K562 (cell line): ENCODE measurements around the gene SPECC1L. TPM values are rescaled to one million over a fixed set of nuclear protein-coding genes. Genes with fewer than 3 reads are reported as not detected.

Source experiments
- ARNT ChIP-seq, 2 experiments: fragments of 450-650 bp; IDR thresholded peaks; 2 replicates each; pipeline ENCODE4 v1.6.1; 2016; ENCODE audit warnings: mild to moderate bottlenecking in 1 of 2
- GABPA ChIP-seq: fragments of 200-800 bp; sonication (Bioruptor generic); conservative IDR thresholded peaks from 2 replicates; pipeline ENCODE4 v1.6.1; 2016; ENCODE audit warnings: low read depth, missing genetic modification characterization, missing compliant biosample characterization
- GATAD2A ChIP-seq: fragments of 450-650 bp; IDR thresholded peaks from 2 replicates; pipeline ENCODE4 v1.6.1; 2017
- HNRNPK ChIP-seq: fragments of 200-400 bp; formaldehyde crosslinking; IDR thresholded peaks from one replicate; pipeline ENCODE4 v1.6.1; 2018; ENCODE audit warnings: mild to moderate bottlenecking, low read depth, low read length; ENCODE audit not compliant: poor library complexity, severe bottlenecking
- PHF21A ChIP-seq: fragments of 450-650 bp; IDR thresholded peaks from 2 replicates; pipeline ENCODE4 v1.6.1; 2017; ENCODE audit warnings: low read depth, borderline replicate concordance
- ZNF695 ChIP-seq: fragments of 450-650 bp; formaldehyde crosslinking; IDR thresholded peaks from 2 replicates; pipeline ENCODE4 v1.4.0; 2020; ENCODE audit warnings: mild to moderate bottlenecking, moderate library complexity
- polyA plus RNA-seq, 8 experiments: library from polyadenylated mRNA; depleted of rRNA in 4 of 8; stranded (reverse) in 5 of 8; unstranded in 3 of 8; fragments of >200 nt; fragmentation: Nextera tagmentation in 2 of 8; fragmentation: Illumina TruSeq in 1 of 8; extraction: Ambion mirVana in 2 of 8; extraction: Trizol in 1 of 8; gene quantifications; 2 replicates each; pipeline versions ENCODE4 v1.2.1 to v1.2.3, GENCODE V29; 2011 to 2014; ENCODE audit warnings: inconsistent platforms in 1 of 8, missing spikeins in 1 of 8
- total RNA-seq, 7 experiments: library from RNA; depleted of rRNA in 6 of 7; stranded (reverse); fragments of >200 nt in 6 of 7; fragmentation: Illumina TruSeq in 2 of 7; extraction: Trizol in 2 of 7; gene quantifications; 2 replicates each; pipeline versions ENCODE4 v1.2.1 to v1.2.3, GENCODE V29; 2011 to 2021; ENCODE audit warnings: low replicate concordance in 1 of 7
- TF ChIP-seq, protein P1 (sequence below), 2 experiments: fragments of 450-650 bp; IDR thresholded peaks; 2 replicates each; pipeline ENCODE4 v1.6.1; 2018; ENCODE audit warnings: mild to moderate bottlenecking in 2 of 2, low read depth in 1 of 2; ENCODE audit not compliant: partially characterized antibody in 2 of 2
- TF ChIP-seq, protein P2 (sequence below): fragments of 200-800 bp; sonication (Bioruptor generic); IDR thresholded peaks from 2 replicates; pipeline ENCODE4 v1.6.1; 2017; ENCODE audit warnings: missing genetic modification characterization, missing compliant biosample characterization

Gene SPECC1L
- total and polyA plus RNA-seq, 9 of the 15 experiments (the other 6 are each of a cell fraction or from before 2014, with no cell fraction given), result 1.4 to 27.9 (median 14.5) TPM

DNA sequence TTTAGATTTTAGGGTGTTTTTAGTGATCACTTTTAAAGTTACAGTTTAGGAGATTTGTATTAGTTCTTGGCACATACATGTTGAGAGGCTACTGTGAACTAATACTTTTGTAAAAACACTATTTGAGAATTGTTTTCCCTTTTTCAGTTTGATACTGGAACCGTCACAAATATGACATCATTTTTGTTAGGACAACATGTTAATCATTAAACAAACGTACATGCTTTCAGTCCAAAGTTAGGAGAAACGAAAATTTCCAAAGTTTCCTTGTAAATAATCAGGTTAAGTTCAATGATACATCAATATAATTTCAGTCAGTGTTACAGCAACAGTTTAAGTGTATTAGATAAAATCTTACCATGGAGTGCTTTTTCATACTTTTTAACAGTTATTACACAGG, 53.1 kb downstream of the SPECC1L start (continued):
- TF ChIP-seq, protein P1, sequence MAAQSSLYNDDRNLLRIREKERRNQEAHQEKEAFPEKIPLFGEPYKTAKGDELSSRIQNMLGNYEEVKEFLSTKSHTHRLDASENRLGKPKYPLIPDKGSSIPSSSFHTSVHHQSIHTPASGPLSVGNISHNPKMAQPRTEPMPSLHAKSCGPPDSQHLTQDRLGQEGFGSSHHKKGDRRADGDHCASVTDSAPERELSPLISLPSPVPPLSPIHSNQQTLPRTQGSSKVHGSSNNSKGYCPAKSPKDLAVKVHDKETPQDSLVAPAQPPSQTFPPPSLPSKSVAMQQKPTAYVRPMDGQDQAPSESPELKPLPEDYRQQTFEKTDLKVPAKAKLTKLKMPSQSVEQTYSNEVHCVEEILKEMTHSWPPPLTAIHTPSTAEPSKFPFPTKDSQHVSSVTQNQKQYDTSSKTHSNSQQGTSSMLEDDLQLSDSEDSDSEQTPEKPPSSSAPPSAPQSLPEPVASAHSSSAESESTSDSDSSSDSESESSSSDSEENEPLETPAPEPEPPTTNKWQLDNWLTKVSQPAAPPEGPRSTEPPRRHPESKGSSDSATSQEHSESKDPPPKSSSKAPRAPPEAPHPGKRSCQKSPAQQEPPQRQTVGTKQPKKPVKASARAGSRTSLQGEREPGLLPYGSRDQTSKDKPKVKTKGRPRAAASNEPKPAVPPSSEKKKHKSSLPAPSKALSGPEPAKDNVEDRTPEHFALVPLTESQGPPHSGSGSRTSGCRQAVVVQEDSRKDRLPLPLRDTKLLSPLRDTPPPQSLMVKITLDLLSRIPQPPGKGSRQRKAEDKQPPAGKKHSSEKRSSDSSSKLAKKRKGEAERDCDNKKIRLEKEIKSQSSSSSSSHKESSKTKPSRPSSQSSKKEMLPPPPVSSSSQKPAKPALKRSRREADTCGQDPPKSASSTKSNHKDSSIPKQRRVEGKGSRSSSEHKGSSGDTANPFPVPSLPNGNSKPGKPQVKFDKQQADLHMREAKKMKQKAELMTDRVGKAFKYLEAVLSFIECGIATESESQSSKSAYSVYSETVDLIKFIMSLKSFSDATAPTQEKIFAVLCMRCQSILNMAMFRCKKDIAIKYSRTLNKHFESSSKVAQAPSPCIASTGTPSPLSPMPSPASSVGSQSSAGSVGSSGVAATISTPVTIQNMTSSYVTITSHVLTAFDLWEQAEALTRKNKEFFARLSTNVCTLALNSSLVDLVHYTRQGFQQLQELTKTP (IDR thresholded peaks at IDR 0.05; ENCODE audit: low read depth in 1 of 2, partially characterized antibody in 2 of 2), result no peak
- TF ChIP-seq HNRNPK (no peak), GABPA (tag) (no peak), GATAD2A (no peak), PHF21A (no peak), ARNT (IDR thresholded peaks at IDR 0.05) (no peak), ZNF695 (CRISPR knock-in tag) (no peak)
- TF ChIP-seq, protein P2, sequence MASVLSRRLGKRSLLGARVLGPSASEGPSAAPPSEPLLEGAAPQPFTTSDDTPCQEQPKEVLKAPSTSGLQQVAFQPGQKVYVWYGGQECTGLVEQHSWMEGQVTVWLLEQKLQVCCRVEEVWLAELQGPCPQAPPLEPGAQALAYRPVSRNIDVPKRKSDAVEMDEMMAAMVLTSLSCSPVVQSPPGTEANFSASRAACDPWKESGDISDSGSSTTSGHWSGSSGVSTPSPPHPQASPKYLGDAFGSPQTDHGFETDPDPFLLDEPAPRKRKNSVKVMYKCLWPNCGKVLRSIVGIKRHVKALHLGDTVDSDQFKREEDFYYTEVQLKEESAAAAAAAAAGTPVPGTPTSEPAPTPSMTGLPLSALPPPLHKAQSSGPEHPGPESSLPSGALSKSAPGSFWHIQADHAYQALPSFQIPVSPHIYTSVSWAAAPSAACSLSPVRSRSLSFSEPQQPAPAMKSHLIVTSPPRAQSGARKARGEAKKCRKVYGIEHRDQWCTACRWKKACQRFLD (CRISPR knock-in tag), result no peak
- TF ChIP-seq, all 486 proteins: peak for 0
